Measurements from ENCODE around the gene ITGAD. TPM values are rescaled to one million over a fixed set of nuclear protein-coding genes. Genes with fewer than 3 reads are reported as not detected.

ITGAD gene
- total and polyA plus RNA-seq, 2 of the 8 experiments (the other 6 are each of a cell fraction or from before 2014, with no cell fraction given), result 0.06 TPM; not detected in 1

DNA sequence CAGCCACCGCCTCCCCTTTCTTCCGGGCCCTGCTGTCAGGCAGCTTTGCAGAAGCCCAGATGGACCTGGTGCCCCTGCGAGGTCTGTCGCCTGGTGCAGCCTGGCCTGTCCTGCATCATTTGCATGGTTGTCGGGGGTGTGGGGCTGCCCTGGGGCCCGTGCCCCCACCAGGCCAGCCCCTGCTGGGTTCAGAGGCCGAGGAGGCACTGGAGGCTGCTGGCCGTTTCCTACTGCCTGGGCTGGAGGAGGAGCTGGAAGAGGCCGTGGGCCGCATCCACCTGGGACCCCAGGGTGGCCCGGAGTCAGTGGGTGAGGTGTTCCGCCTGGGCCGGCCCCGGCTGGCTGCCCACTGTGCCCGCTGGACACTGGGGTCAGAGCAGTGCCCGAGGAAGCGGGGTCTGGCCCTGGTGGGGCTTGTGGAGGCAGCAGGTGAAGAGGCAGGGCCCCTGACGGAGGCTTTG, 73.3 kb downstream of the ITGAD start (continued):
- TF ChIP-seq, protein P1, sequence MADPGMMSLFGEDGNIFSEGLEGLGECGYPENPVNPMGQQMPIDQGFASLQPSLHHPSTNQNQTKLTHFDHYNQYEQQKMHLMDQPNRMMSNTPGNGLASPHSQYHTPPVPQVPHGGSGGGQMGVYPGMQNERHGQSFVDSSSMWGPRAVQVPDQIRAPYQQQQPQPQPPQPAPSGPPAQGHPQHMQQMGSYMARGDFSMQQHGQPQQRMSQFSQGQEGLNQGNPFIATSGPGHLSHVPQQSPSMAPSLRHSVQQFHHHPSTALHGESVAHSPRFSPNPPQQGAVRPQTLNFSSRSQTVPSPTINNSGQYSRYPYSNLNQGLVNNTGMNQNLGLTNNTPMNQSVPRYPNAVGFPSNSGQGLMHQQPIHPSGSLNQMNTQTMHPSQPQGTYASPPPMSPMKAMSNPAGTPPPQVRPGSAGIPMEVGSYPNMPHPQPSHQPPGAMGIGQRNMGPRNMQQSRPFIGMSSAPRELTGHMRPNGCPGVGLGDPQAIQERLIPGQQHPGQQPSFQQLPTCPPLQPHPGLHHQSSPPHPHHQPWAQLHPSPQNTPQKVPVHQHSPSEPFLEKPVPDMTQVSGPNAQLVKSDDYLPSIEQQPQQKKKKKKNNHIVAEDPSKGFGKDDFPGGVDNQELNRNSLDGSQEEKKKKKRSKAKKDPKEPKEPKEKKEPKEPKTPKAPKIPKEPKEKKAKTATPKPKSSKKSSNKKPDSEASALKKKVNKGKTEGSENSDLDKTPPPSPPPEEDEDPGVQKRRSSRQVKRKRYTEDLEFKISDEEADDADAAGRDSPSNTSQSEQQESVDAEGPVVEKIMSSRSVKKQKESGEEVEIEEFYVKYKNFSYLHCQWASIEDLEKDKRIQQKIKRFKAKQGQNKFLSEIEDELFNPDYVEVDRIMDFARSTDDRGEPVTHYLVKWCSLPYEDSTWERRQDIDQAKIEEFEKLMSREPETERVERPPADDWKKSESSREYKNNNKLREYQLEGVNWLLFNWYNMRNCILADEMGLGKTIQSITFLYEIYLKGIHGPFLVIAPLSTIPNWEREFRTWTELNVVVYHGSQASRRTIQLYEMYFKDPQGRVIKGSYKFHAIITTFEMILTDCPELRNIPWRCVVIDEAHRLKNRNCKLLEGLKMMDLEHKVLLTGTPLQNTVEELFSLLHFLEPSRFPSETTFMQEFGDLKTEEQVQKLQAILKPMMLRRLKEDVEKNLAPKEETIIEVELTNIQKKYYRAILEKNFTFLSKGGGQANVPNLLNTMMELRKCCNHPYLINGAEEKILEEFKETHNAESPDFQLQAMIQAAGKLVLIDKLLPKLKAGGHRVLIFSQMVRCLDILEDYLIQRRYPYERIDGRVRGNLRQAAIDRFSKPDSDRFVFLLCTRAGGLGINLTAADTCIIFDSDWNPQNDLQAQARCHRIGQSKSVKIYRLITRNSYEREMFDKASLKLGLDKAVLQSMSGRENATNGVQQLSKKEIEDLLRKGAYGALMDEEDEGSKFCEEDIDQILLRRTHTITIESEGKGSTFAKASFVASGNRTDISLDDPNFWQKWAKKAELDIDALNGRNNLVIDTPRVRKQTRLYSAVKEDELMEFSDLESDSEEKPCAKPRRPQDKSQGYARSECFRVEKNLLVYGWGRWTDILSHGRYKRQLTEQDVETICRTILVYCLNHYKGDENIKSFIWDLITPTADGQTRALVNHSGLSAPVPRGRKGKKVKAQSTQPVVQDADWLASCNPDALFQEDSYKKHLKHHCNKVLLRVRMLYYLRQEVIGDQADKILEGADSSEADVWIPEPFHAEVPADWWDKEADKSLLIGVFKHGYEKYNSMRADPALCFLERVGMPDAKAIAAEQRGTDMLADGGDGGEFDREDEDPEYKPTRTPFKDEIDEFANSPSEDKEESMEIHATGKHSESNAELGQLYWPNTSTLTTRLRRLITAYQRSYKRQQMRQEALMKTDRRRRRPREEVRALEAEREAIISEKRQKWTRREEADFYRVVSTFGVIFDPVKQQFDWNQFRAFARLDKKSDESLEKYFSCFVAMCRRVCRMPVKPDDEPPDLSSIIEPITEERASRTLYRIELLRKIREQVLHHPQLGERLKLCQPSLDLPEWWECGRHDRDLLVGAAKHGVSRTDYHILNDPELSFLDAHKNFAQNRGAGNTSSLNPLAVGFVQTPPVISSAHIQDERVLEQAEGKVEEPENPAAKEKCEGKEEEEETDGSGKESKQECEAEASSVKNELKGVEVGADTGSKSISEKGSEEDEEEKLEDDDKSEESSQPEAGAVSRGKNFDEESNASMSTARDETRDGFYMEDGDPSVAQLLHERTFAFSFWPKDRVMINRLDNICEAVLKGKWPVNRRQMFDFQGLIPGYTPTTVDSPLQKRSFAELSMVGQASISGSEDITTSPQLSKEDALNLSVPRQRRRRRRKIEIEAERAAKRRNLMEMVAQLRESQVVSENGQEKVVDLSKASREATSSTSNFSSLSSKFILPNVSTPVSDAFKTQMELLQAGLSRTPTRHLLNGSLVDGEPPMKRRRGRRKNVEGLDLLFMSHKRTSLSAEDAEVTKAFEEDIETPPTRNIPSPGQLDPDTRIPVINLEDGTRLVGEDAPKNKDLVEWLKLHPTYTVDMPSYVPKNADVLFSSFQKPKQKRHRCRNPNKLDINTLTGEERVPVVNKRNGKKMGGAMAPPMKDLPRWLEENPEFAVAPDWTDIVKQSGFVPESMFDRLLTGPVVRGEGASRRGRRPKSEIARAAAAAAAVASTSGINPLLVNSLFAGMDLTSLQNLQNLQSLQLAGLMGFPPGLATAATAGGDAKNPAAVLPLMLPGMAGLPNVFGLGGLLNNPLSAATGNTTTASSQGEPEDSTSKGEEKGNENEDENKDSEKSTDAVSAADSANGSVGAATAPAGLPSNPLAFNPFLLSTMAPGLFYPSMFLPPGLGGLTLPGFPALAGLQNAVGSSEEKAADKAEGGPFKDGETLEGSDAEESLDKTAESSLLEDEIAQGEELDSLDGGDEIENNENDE (IDR thresholded peaks at IDR 0.05; ENCODE audit: insufficient replicate concordance, low read length), result no peak
- TF ChIP-seq KDM5A (IDR thresholded peaks at IDR 0.05; ENCODE audit: low read length) (no peak), SIX5 (IDR thresholded peaks at IDR 0.05; ENCODE audit: low read depth, low read length) (no peak)

All from H1 (cell line).